GM19468 (cell line): ENCODE results near the gene ENTHD1.
"Not testable (repeated sequence)": the region's sequence is repeated elsewhere in the genome, so short reads cannot be mapped to it uniquely, and the experiment has no call there.

ENCODE experiments used
- ATAC-seq: cut with Tn5 transposase; IDR thresholded peaks from one replicate; pipeline ENCODE4 v1.9.1; 2021; ENCODE audit warnings: mild to moderate bottlenecking, moderate library complexity, moderate number of reproducible peaks; ENCODE audit not compliant: unreplicated experiment; ENCODE audit errors: extremely low read depth

Gene ENTHD1

GRCh38 chr22:39739338-39740027 is 154.1 kb downstream of the ENTHD1 start:
- no peak for ATAC-seq

GRCh38 chr22:39738746-39739145 is 154.8 kb downstream of the ENTHD1 start:
- no peak for ATAC-seq

- ATAC-seq = no peak
Measured at GRCh38 chr22:39735776-39736175, 157.8 kb downstream of the ENTHD1 start.

GRCh38 chr22:39734866-39735265 is 158.7 kb downstream of the ENTHD1 start:
- ATAC-seq = no peak

GRCh38 chr22:39734046-39734445 is 159.5 kb downstream of the ENTHD1 start:
- ATAC-seq = not testable (repeated sequence)

GRCh38 chr22:39733191-39733590 is 160.4 kb downstream of the ENTHD1 start:
- no peak for ATAC-seq

GRCh38 chr22:39732625-39733024 is 160.9 kb downstream of the ENTHD1 start:
- no peak for ATAC-seq

- ATAC-seq = no peak
Measured at GRCh38 chr22:39731881-39732555, 161.5 kb downstream of the ENTHD1 start.

GRCh38 chr22:39731481-39731880 is 162.1 kb downstream of the ENTHD1 start:
- ATAC-seq = no peak

- no peak for ATAC-seq
Measured at GRCh38 chr22:39729141-39729934, 164.2 kb downstream of the ENTHD1 start.

- ATAC-seq = no peak
Measured at GRCh38 chr22:39728236-39728860, 165.2 kb downstream of the ENTHD1 start.

- ATAC-seq = no peak
Measured at GRCh38 chr22:39727541-39727940, 166.0 kb downstream of the ENTHD1 start.

- no peak for ATAC-seq
Measured at GRCh38 chr22:39725351-39726035, 168.1 kb downstream of the ENTHD1 start.

- no peak for ATAC-seq
Measured at GRCh38 chr22:39724857-39725256, 168.7 kb downstream of the ENTHD1 start.

- ATAC-seq = no peak
Measured at GRCh38 chr22:39724390-39724789, 169.2 kb downstream of the ENTHD1 start.

GRCh38 chr22:39723899-39724351 is 169.6 kb downstream of the ENTHD1 start:
- no peak for ATAC-seq

GRCh38 chr22:39723463-39723862 is 170.1 kb downstream of the ENTHD1 start:
- ATAC-seq = no peak

GRCh38 chr22:39722501-39722900 is 171.1 kb downstream of the ENTHD1 start:
- ATAC-seq = no peak

GRCh38 chr22:39722032-39722325 is 171.6 kb downstream of the ENTHD1 start:
- ATAC-seq = no peak
